NT2/D1 (cell line): ENCODE measurements around the gene TMEM131L.

ENCODE experiments used
- DNase-seq: peaks from one replicate; pipeline ENCODE4 v3.0.0-alpha.2; 2011; ENCODE audit warnings: low read depth, low spot score
- H3K27me3 ChIP-seq: 2 replicates; pipeline ENCODE4 v1.6.0; 2011; ENCODE audit warnings: mild to moderate bottlenecking; ENCODE audit not compliant: insufficient read length, insufficient read depth
- H3K36me3 ChIP-seq: 2 replicates; pipeline ENCODE4 v1.6.1; 2011; ENCODE audit warnings: mild to moderate bottlenecking, low read length, mixed read lengths; ENCODE audit not compliant: insufficient read depth, insufficient read length
- H3K4me1 ChIP-seq: 2 replicates; pipeline ENCODE4 v1.5.1; 2011; ENCODE audit not compliant: insufficient read depth, insufficient read length
- H3K4me3 ChIP-seq: 2 replicates; pipeline ENCODE4 v1.5.1; 2011; ENCODE audit warnings: low read depth; ENCODE audit not compliant: insufficient read length
- H3K9ac ChIP-seq: 2 replicates; pipeline ENCODE4 v1.6.0; 2011; ENCODE audit warnings: low read depth; ENCODE audit not compliant: insufficient read length
- H3K9me3 ChIP-seq: 2 replicates; pipeline ENCODE4 v1.5.1; 2011; ENCODE audit warnings: mild to moderate bottlenecking, low read length; ENCODE audit not compliant: insufficient read depth
- SUZ12 ChIP-seq: IDR thresholded peaks from 2 replicates; pipeline ENCODE4 v1.6.1; 2011; ENCODE audit not compliant: insufficient read length, insufficient read depth; ENCODE audit errors: extremely low read depth
- YY1 ChIP-seq: IDR thresholded peaks from 2 replicates; pipeline ENCODE4 v1.6.1; 2011; ENCODE audit not compliant: insufficient read length, insufficient read depth
- ZNF274 ChIP-seq: IDR thresholded peaks from 2 replicates; pipeline ENCODE4 v1.6.1; 2011; ENCODE audit warnings: mild to moderate bottlenecking, low read depth, low read length

Gene TMEM131L

GRCh38 chr4:153483432-153484418 lies 17.6 kb downstream of the TMEM131L start:
- peaks cover 8% of the 10 kb centered on the region for H3K4me1 ChIP-seq
- peaks cover 10% of the 10 kb centered on the region for H3K36me3 ChIP-seq
- no peaks in the 10 kb centered on the region for H3K27me3 ChIP-seq
- no peaks in the 10 kb centered on the region for H3K9me3 ChIP-seq
- TF ChIP-seq SUZ12, result no peak
- no peak for TF ChIP-seq YY1
- no peak for TF ChIP-seq ZNF274
- no peak overlapping the region for H3K9ac ChIP-seq
- no peak for DNase-seq
- H3K4me3 ChIP-seq, result no peak overlapping the region

GRCh38 chr4:153485359-153485758 lies 19.2 kb downstream of the TMEM131L start:
- no peaks in the 10 kb centered on the region for H3K9me3 ChIP-seq
- peaks cover 10% of the 10 kb centered on the region for H3K36me3 ChIP-seq
- DNase-seq, result no peak
- peaks cover 8% of the 10 kb centered on the region for H3K4me1 ChIP-seq
- H3K27me3 ChIP-seq, result no peaks in the 10 kb centered on the region
- no peak overlapping the region for H3K9ac ChIP-seq
- no peak overlapping the region for H3K4me3 ChIP-seq
- TF ChIP-seq YY1 (no peak), SUZ12 (no peak), ZNF274 (no peak)

- TF ChIP-seq YY1 (no peak), ZNF274 (no peak), SUZ12 (no peak)
- no peak for DNase-seq
- no peaks in the 10 kb centered on the region for H3K27me3 ChIP-seq
- H3K9ac ChIP-seq, result no peak overlapping the region
- peaks cover 8% of the 10 kb centered on the region for H3K4me1 ChIP-seq
- no peak overlapping the region for H3K4me3 ChIP-seq
- no peaks in the 10 kb centered on the region for H3K9me3 ChIP-seq
- H3K36me3 ChIP-seq, result peaks cover 7% of the 10 kb centered on the region
Measured at GRCh38 chr4:153485860-153486259, 19.7 kb downstream of the TMEM131L start.

GRCh38 chr4:153486281-153487151 lies 20.4 kb downstream of the TMEM131L start:
- no peak for DNase-seq

GRCh38 chr4:153488006-153488891 lies 22.1 kb downstream of the TMEM131L start:
- H3K9me3 ChIP-seq, result no peaks in the 10 kb centered on the region
- peak overlapping the region; percentile 64 for H3K9ac ChIP-seq
- no peaks in the 10 kb centered on the region for H3K27me3 ChIP-seq
- H3K4me3 ChIP-seq, result no peak overlapping the region
- no peak for DNase-seq
- peaks cover 8% of the 10 kb centered on the region for H3K4me1 ChIP-seq
- TF ChIP-seq ZNF274 (no peak), YY1 (no peak), SUZ12 (no peak)
- H3K36me3 ChIP-seq, result no peaks in the 10 kb centered on the region

More at GRCh38 chr4:153486281-153487151, 20.4 kb downstream of the TMEM131L start:
- Histone ChIP-seq H3K9me3 (no peaks in the 10 kb centered on the region), H3K4me1 (peaks cover 8% of the 10 kb centered on the region), H3K27me3 (no peaks in the 10 kb centered on the region), H3K9ac (peak overlapping the region; percentile 36), H3K36me3 (peaks cover 1% of the 10 kb centered on the region), H3K4me3 (no peak overlapping the region)
- TF ChIP-seq YY1, result no peak

- Histone ChIP-seq H3K9ac (no peak overlapping the region), H3K4me3 (no peak overlapping the region), H3K27me3 (no peaks in the 10 kb centered on the region), H3K36me3 (no peaks in the 10 kb centered on the region), H3K4me1 (peaks cover 7% of the 10 kb centered on the region), H3K9me3 (no peaks in the 10 kb centered on the region)
- TF ChIP-seq ZNF274 (no peak), YY1 (no peak), SUZ12 (no peak)
- DNase-seq, result no peak
Measured at GRCh38 chr4:153489856-153490558, 23.8 kb downstream of the TMEM131L start.
